GM12878 (cell line): ENCODE results near the gene SNCG. TPM values are rescaled to one million over a fixed set of nuclear protein-coding genes. Genes with fewer than 3 reads are reported as not detected.

Source experiments
- ATAC-seq: fragments of 200-7000 bp; cut with Tn5 transposase; 3 replicates; pipeline ENCODE4 v1.9.1; 2020; ENCODE audit warnings: mild to moderate bottlenecking, moderate library complexity
- BruUV-seq: library from RNA; stranded (reverse); fragments of 400-500 nt; replicated peaks from 2 replicates; lab custom pipeline; 2021; lab: Mats Ljungman, UMichigan
- CTCF ChIA-PET: fragments of 300-600 bp; sonication (Branson Sonifier 250); formaldehyde crosslinking; extraction: SDS; loops from one replicate; lab custom pipeline; 2021; ENCODE audit warnings: inconsistent platforms; lab: Yijun Ruan, JAX
- POLR2A ChIA-PET: fragments of 350-600 bp; formaldehyde crosslinking; extraction: SDS; loops from one replicate; lab custom pipeline; 2021; ENCODE audit warnings: inconsistent platforms; lab: Charles Lee
- RAD21 ChIA-PET: fragments of 300-600 bp; sonication (Branson Sonifier 250); formaldehyde crosslinking; loops from one replicate; lab custom pipeline; 2023; ENCODE audit warnings: antibody characterized with exemption; ENCODE audit not compliant: unreplicated experiment; lab: Charles Lee
- SMC1A ChIA-PET: fragments of 300-600 bp; sonication (Branson Sonifier 250); formaldehyde crosslinking; loops from one replicate; lab custom pipeline; 2023; ENCODE audit not compliant: unreplicated experiment, uncharacterized antibody; lab: Charles Lee
- DNase-seq: peaks from one replicate; pipeline ENCODE4 v3.0.0-alpha.2; 2011; ENCODE audit warnings: low read depth, low spot score
- FAIRE-seq: peaks from 3 replicates; lab custom pipeline; 2011; peaks lifted over from hg19 to GRCh38; lab: Jason Lieb, UNC
- H2AFZ ChIP-seq: 2 replicates; pipeline ENCODE4 v1.6.0; 2011; ENCODE audit warnings: low read depth, low read length, control low read depth; ENCODE audit not compliant: control insufficient read depth
- H3K27ac ChIP-seq: 2 replicates; pipeline ENCODE4 v1.5.1; 2011; ENCODE audit warnings: control low read depth; ENCODE audit not compliant: control insufficient read depth, insufficient read depth
- H3K27me3 ChIP-seq, 2 experiments: replicated peaks in 1 of 2; 2 replicates each; pipeline versions ENCODE4 v1.6.0 to v1.6.1; 2011; ENCODE audit warnings: low read length in 1 of 2; ENCODE audit not compliant: control insufficient read depth in 2 of 2, insufficient read depth in 2 of 2
- H3K36me3 ChIP-seq, 2 experiments: 2 replicates each; pipeline ENCODE4 v1.5.1; 2011; ENCODE audit warnings: low read length in 1 of 2; ENCODE audit not compliant: control insufficient read depth in 2 of 2, insufficient read depth in 2 of 2
- H3K4me1 ChIP-seq: 2 replicates; pipeline ENCODE4 v1.6.1; 2011; ENCODE audit warnings: mild to moderate bottlenecking, low read length, moderate library complexity, mixed read lengths; ENCODE audit not compliant: control insufficient read depth, insufficient read depth
- H3K4me2 ChIP-seq: 2 replicates; pipeline ENCODE4 v1.6.0; 2011; ENCODE audit warnings: control low read depth; ENCODE audit not compliant: control insufficient read depth, insufficient read depth
- H3K4me3 ChIP-seq: fragments of 200-600 bp; sonication (generic); 2 replicates; pipeline ENCODE4 v1.5.1; 2016
- H3K79me2 ChIP-seq: 2 replicates; pipeline ENCODE4 v1.6.0; 2011; ENCODE audit warnings: low read length; ENCODE audit not compliant: control insufficient read depth, insufficient read depth
- H3K9ac ChIP-seq: 2 replicates; pipeline ENCODE4 v1.8.0; 2011; ENCODE audit warnings: low read length, control low read depth, mixed read lengths; ENCODE audit not compliant: control insufficient read depth, insufficient read depth
- H3K9me3 ChIP-seq: replicated peaks from 3 replicates; pipeline ENCODE4 v1.5.1; 2011; ENCODE audit warnings: mild to moderate bottlenecking, low read length; ENCODE audit not compliant: control insufficient read depth, insufficient read depth
- H4K20me1 ChIP-seq: 2 replicates; pipeline ENCODE4 v1.6.0; 2011; ENCODE audit not compliant: control insufficient read depth, insufficient read depth
- ASH2L ChIP-seq: fragments of 300-600, 200-600 bp; sonication (generic); IDR thresholded peaks from 2 replicates; pipeline ENCODE4 v1.6.1; 2017; ENCODE audit warnings: low read depth, mild to moderate bottlenecking, borderline replicate concordance
- BACH1 ChIP-seq: fragments of 450-650 bp; IDR thresholded peaks from 2 replicates; pipeline ENCODE4 v1.6.1; 2017; ENCODE audit warnings: mild to moderate bottlenecking, borderline replicate concordance
- BHLHE40 ChIP-seq, 2 experiments: fragments of 450-650 bp in 1 of 2; IDR thresholded peaks; 2 replicates each; pipeline ENCODE4 v1.6.1; 2011 to 2017; ENCODE audit warnings: low read depth in 2 of 2, borderline replicate concordance in 1 of 2, improper control_type of control experiment in 1 of 2, low read length in 1 of 2, mild to moderate bottlenecking in 1 of 2
- CREB1 ChIP-seq: IDR thresholded peaks from 2 replicates; pipeline ENCODE4 v1.6.1; 2012; ENCODE audit warnings: low read depth, mild to moderate bottlenecking, inconsistent platforms
- SPI1 ChIP-seq: IDR thresholded peaks from 2 replicates; pipeline ENCODE4 v1.6.1; 2011; ENCODE audit warnings: low read depth, mild to moderate bottlenecking, low read length, moderate library complexity, borderline replicate concordance; ENCODE audit not compliant: insufficient read depth
- ZBTB11 ChIP-seq: fragments of 450-650 bp; formaldehyde crosslinking; IDR thresholded peaks from 2 replicates; pipeline ENCODE4 v1.5.0; 2022; ENCODE audit warnings: mild to moderate bottlenecking, missing genetic modification characterization
- ZBTB40 ChIP-seq: fragments of 450-650 bp; IDR thresholded peaks from 2 replicates; pipeline ENCODE4 v1.6.1; 2016; ENCODE audit warnings: mild to moderate bottlenecking, moderate library complexity, borderline replicate concordance
- WGBS: methylation state at CpG from one replicate; pipeline ENCODE4 v1.1.6; 2016; ENCODE audit warnings: low lambda C conversion rate; ENCODE audit not compliant: insufficient replicate concordance, insufficient coverage; ENCODE audit errors: missing lambda C conversion rate; 5-methylcytosine and 5-hydroxymethylcytosine counted together
- in situ Hi-C: fragments of 300-500 bp; cut with MboI; formaldehyde crosslinking; loops from 9 replicates; pipeline ENCODE4 v1.14.3; 2018; ENCODE audit warnings: mixed read lengths
- intact Hi-C: fragments of 100-400 bp; cut with micrococcal nuclease; formaldehyde crosslinking; loops from one replicate; pipeline ENCODE4 v1.14.2; 2022; ENCODE audit not compliant: unreplicated experiment
- polyA plus RNA-seq, 11 experiments: library from polyadenylated mRNA; depleted of rRNA in 4 of 11; unstranded in 6 of 11; stranded (reverse) in 5 of 11; fragments of >200 nt; fragmentation: Nextera tagmentation in 4 of 11; fragmentation: Illumina TruSeq in 1 of 11; extraction: Ambion mirVana in 4 of 11; extraction: Trizol in 1 of 11; gene quantifications; 1 replicate in 1 of 11; 2 replicates in 10 of 11; pipeline versions ENCODE4 v1.2.1 to v1.2.3, GENCODE V29; 2011 to 2016; ENCODE audit warnings: inconsistent platforms in 2 of 11, missing spikeins in 2 of 11, low read depth in 1 of 11
- total RNA-seq, 4 experiments: library from RNA; depleted of rRNA in 3 of 4; stranded (reverse); fragments of >200 nt in 3 of 4; fragmentation: Illumina TruSeq in 1 of 4; extraction: Trizol in 1 of 4; gene quantifications; 2 replicates each; pipeline versions ENCODE4 v1.2.1 to v1.2.3, GENCODE V29; 2013 to 2021
- TF ChIP-seq, protein P1 (sequence below): fragments of 450-650 bp; IDR thresholded peaks from 2 replicates; pipeline ENCODE4 v1.6.1; 2017; ENCODE audit warnings: antibody characterized with exemption, mild to moderate bottlenecking, moderate library complexity

The SNCG gene
- total and polyA plus RNA-seq, 10 of the 15 experiments (the other 5 are each of a cell fraction or from before 2014, with no cell fraction given): 0.22 to 1.3 (median 0.42) TPM; not detected in 6

DNA sequence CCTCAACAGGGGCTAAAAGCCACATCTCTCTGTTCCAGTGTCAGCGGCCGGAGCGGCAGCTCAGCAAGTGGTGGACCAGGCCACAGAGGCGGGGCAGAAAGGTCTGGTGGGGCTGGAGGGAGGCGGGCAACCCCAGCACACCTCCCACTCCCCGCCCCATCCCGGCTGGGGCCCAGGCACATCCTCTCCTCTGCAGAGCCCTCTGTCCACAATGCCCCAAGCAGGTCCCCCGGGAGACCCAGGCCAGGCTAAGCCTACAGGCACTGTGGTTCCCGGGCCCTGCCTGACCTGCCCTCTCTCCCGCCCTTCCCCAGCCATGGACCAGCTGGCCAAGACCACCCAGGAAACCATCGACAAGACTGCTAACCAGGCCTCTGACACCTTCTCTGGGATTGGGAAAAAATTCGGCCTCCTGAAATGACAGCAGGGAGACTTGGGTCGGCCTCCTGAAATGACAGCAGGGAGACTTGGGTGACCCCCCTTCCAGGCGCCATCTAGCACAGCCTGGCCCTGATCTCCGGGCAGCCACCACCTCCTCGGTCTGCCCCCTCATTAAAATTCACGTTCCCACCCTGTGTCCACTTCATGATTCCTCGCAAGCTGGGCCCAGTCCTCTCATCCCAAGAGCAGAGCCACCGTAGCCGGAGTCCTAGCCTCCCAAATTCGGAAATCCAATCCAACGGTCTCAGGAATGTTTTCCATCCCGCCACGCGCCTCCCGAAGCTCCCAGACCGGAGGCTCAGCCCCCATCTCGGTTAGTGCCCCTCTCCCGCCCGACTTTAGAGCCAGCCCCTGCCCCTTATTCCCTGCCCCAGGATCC lies 12.0 kb downstream of the SNCG start:
- peak overlapping the region; percentile 38 for H3K27ac ChIP-seq
- H3K4me1 ChIP-seq: peaks cover 43% of the 10 kb centered on the region
- H4K20me1 ChIP-seq: no peaks in the 10 kb centered on the region
- H3K4me2 ChIP-seq: peak overlapping the region; percentile 100
- H3K36me3 ChIP-seq: no peaks in the 10 kb centered on the region
- ATAC-seq (peak; percentile 46), FAIRE-seq (no peak), DNase-seq (no peak)
- ChIA-PET POLR2A (interaction anchor here (0.7 to 1.9 kb wide), 5 partner anchors 10 to 259 kb away, joined by 3 to 9 read pairs (median 3); partner anchors contain the start of genes GLUD1 and SHLD2), SMC1A (interaction anchor here (0.8 to 0.9 kb wide), 2 partner anchors 107 to 125 kb away, joined by 3 read pairs; no protein-coding TSS in a partner anchor), RAD21 (interaction anchor here (0.8 to 1.9 kb wide), 5 partner anchors 10 to 123 kb away, joined by 3 to 6 read pairs (median 4); no protein-coding TSS in a partner anchor), CTCF (interaction anchor here (0.6 to 1.6 kb wide), 7 partner anchors 8 to 123 kb away, joined by 3 to 6 read pairs (median 3); no protein-coding TSS in a partner anchor)
- intact Hi-C loops (no loop called here), in situ Hi-C loops (no loop called here)
- WGBS: 47% methylated on average over 28 of the region's 30 CpGs
- no peaks in the 10 kb centered on the region for H3K9me3 ChIP-seq
- H2AFZ ChIP-seq: peak overlapping the region; percentile 87
- peaks cover 0 to 2% of the 10 kb centered on the region in 2 experiments; a peak in 1 of 4 replicates for H3K27me3 ChIP-seq
- H3K9ac ChIP-seq: peak overlapping the region; percentile 84
- no peaks in the 10 kb centered on the region for H3K79me2 ChIP-seq
- peak overlapping the region; percentile 96 for H3K4me3 ChIP-seq
- TF ChIP-seq ASH2L: no peak
- TF ChIP-seq SPI1: no peak
- no peak for TF ChIP-seq ZBTB11 (CRISPR knock-in tag)
- TF ChIP-seq, protein P1, sequence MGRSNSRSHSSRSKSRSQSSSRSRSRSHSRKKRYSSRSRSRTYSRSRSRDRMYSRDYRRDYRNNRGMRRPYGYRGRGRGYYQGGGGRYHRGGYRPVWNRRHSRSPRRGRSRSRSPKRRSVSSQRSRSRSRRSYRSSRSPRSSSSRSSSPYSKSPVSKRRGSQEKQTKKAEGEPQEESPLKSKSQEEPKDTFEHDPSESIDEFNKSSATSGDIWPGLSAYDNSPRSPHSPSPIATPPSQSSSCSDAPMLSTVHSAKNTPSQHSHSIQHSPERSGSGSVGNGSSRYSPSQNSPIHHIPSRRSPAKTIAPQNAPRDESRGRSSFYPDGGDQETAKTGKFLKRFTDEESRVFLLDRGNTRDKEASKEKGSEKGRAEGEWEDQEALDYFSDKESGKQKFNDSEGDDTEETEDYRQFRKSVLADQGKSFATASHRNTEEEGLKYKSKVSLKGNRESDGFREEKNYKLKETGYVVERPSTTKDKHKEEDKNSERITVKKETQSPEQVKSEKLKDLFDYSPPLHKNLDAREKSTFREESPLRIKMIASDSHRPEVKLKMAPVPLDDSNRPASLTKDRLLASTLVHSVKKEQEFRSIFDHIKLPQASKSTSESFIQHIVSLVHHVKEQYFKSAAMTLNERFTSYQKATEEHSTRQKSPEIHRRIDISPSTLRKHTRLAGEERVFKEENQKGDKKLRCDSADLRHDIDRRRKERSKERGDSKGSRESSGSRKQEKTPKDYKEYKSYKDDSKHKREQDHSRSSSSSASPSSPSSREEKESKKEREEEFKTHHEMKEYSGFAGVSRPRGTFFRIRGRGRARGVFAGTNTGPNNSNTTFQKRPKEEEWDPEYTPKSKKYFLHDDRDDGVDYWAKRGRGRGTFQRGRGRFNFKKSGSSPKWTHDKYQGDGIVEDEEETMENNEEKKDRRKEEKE: no peak
- TF ChIP-seq BHLHE40 (IDR thresholded peaks at IDR 0.05; ENCODE audit: borderline replicate concordance in 1 of 2, low read depth in 2 of 2, low read length in 1 of 2): peak in 1 of 2 experiments; percentile 13; a peak in 1 of 4 replicates
- TF ChIP-seq CREB1: no peak
- TF ChIP-seq ZBTB40: 0 out of 2 replicates have a peak, but pooled peaks have one; percentile 28
- 0 out of 2 replicates have a peak, but pooled peaks have one; percentile 47 for TF ChIP-seq BACH1
- TSS peak; percentile 90 for BruUV-seq
